CD1c-positive myeloid dendritic cell (primary cell): ENCODE results near the gene POF1B.

Experiments used
- DNase-seq: peaks from one replicate; pipeline ENCODE4 v3.0.0-alpha.2; 2016; ENCODE audit errors: extremely low spot score

The POF1B gene

GRCh38 chrX:85243761-85244449 is 135.6 kb downstream of the POF1B start, which contains the start of the genes SATL1 and ZNF711:
SATL1 (minus strand) TSS chrX:85243779; CDS start chrX:85108968, 134,811 bp downstream.
ZNF711 (plus strand) TSS chrX:85243991; CDS start chrX:85247573, 3,582 bp downstream.
- DNase-seq: peak; percentile 20

GRCh38 chrX:85243155-85243554 is 136.3 kb downstream of the POF1B start:
- no peak for DNase-seq
